OCI-LY1 (cell line): ENCODE data around the gene SLC25A13.

Source experiments
- CTCF ChIP-seq: fragments of 200-600 bp; sonication (generic), shearing (Covaris generic); IDR thresholded peaks from 2 replicates; pipeline ENCODE4 v1.5.1; 2017; ENCODE audit warnings: mild to moderate bottlenecking, antibody characterized with exemption, low read length, moderate library complexity, mixed read lengths
- EZH2 ChIP-seq: fragments of 200-600 bp; sonication (generic), shearing (Covaris generic); IDR thresholded peaks from 2 replicates; pipeline ENCODE4 v1.8.0; 2017; ENCODE audit warnings: borderline replicate concordance, mixed run types, mild to moderate bottlenecking, antibody characterized with exemption, low read length, moderate library complexity, mixed read lengths

- TF ChIP-seq CTCF = no peak
- no peak for TF ChIP-seq EZH2
Measured at GRCh38 chr7:96205665-96206064, 116.2 kb downstream of the SLC25A13 start.
